CD8-positive, alpha-beta memory T cell (primary cell): ENCODE measurements around the gene ZCCHC24. TPM values are rescaled to one million over a fixed set of nuclear protein-coding genes. Genes with fewer than 3 reads are reported as not detected.

ENCODE experiments used
- CTCF ChIA-PET: fragments of 350-600 bp; sonication (Branson Sonifier 250); formaldehyde crosslinking; loops from one replicate; lab custom pipeline; 2021; ENCODE audit warnings: antibody characterized with exemption; lab: Charles Lee
- POLR2A ChIA-PET: fragments of 350-600 bp; sonication (Branson Sonifier 250); formaldehyde crosslinking; loops from one replicate; lab custom pipeline; 2021; ENCODE audit warnings: antibody characterized with exemption; lab: Charles Lee
- DNase-seq, 5 donors: peaks; one replicate each; pipeline versions ENCODE4 v3.0.0 to v3.0.0-alpha.2; 2020 to 2022; ENCODE audit warnings: mixed read lengths in 1 of 5
- H3K27ac ChIP-seq: one replicate; pipeline ENCODE4 v1.7.0; 2013; ENCODE audit warnings: low read depth, mild to moderate bottlenecking, low read length, moderate library complexity
- H3K27me3 ChIP-seq: 2 replicates; pipeline ENCODE4 v1.7.0; 2013; ENCODE audit warnings: low read length, mild to moderate bottlenecking; ENCODE audit not compliant: insufficient read depth, poor library complexity, severe bottlenecking
- H3K36me3 ChIP-seq: 2 replicates; pipeline ENCODE4 v1.7.0; 2013; ENCODE audit warnings: mild to moderate bottlenecking, low read length, moderate library complexity; ENCODE audit not compliant: insufficient read depth
- H3K4me1 ChIP-seq: 2 replicates; pipeline ENCODE4 v1.7.0; 2013; ENCODE audit warnings: mild to moderate bottlenecking, low read length, moderate library complexity; ENCODE audit not compliant: insufficient read depth
- H3K4me3 ChIP-seq: 2 replicates; pipeline ENCODE4 v1.7.0; 2013; ENCODE audit warnings: mild to moderate bottlenecking, low read length
- H3K9me3 ChIP-seq: 2 replicates; pipeline ENCODE4 v1.7.0; 2013; ENCODE audit warnings: mild to moderate bottlenecking, low read length
- H3K27ac Mint-ChIP-seq, 8 donors: one replicate each; pipeline ENCODE4 v1.8.0; 2020 to 2021; ENCODE audit warnings: mixed read lengths in 8 of 8, mild to moderate bottlenecking in 6 of 8, inconsistent platforms in 3 of 8, moderate library complexity in 3 of 8
- H3K27me3 Mint-ChIP-seq, 2 donors: one replicate each; pipeline ENCODE4 v1.8.0; 2020 to 2021; ENCODE audit warnings: mixed read lengths in 2 of 2, mild to moderate bottlenecking in 1 of 2, moderate library complexity in 1 of 2
- H3K36me3 Mint-ChIP-seq, 3 donors: one replicate each; pipeline ENCODE4 v1.8.0; 2020 to 2021; ENCODE audit warnings: mixed read lengths in 3 of 3, inconsistent platforms in 1 of 3, mild to moderate bottlenecking in 1 of 3
- H3K4me1 Mint-ChIP-seq, 3 donors: one replicate each; pipeline ENCODE4 v1.8.0; 2020 to 2021; ENCODE audit warnings: mixed read lengths in 3 of 3, inconsistent platforms in 1 of 3, mild to moderate bottlenecking in 1 of 3
- H3K4me3 Mint-ChIP-seq, 7 donors: one replicate each; pipeline ENCODE4 v1.8.0; 2020 to 2021; ENCODE audit warnings: mixed read lengths in 7 of 7, mild to moderate bottlenecking in 6 of 7, moderate library complexity in 4 of 7, inconsistent platforms in 2 of 7
- H3K9me3 Mint-ChIP-seq, 5 donors: one replicate each; pipeline ENCODE4 v1.8.0; 2020 to 2022; ENCODE audit warnings: mixed read lengths in 5 of 5, mild to moderate bottlenecking in 3 of 5, moderate library complexity in 2 of 5, inconsistent platforms in 1 of 5
- polyA plus RNA-seq: library from polyadenylated mRNA; unstranded; fragments of 300-500 nt; fragmentation: Illumina TruSeq; gene quantifications from one replicate; pipeline ENCODE4 v1.2.3, GENCODE V29; 2021
- total RNA-seq, 2 experiments: library from RNA; stranded (reverse); gene quantifications; one replicate each; pipeline ENCODE4 v1.2.3, GENCODE V29; 2021

The ZCCHC24 gene
- total and polyA plus RNA-seq, 3 experiments from 2014 or later = 0.83 to 1.4 (median 1.00) TPM

GRCh38 chr10:79354141-79354540 lies 91.3 kb downstream of the ZCCHC24 start:
- Mint-ChIP-seq H3K9me3 (no peaks in the 10 kb centered on the region), H3K4me3 (no peak overlapping the region), H3K27me3 (no peaks in the 10 kb centered on the region), H3K4me1 (peaks cover 20 to 42% (median 31%) of the 10 kb centered on the region in 3 donors), H3K27ac (peak overlapping the region in 3 of 8 donors; percentile 17 to 42 (median 27)), H3K36me3 (peaks cover 20 to 85% (median 31%) of the 10 kb centered on the region in 3 donors)
- ChIA-PET CTCF (interaction anchor here (2.2 kb wide), 1 partner anchor 20 kb away, joined by 5 read pairs; no protein-coding TSS in a partner anchor), POLR2A (no interaction called here)
- H3K4me3 ChIP-seq = no peak overlapping the region
- peaks cover 54% of the 10 kb centered on the region for H3K36me3 ChIP-seq
- H3K27ac ChIP-seq = no peak overlapping the region
- no peaks in the 10 kb centered on the region for H3K9me3 ChIP-seq
- H3K27me3 ChIP-seq = no peaks in the 10 kb centered on the region
- peaks cover 5% of the 10 kb centered on the region for H3K4me1 ChIP-seq
- no peak for DNase-seq

DNA sequence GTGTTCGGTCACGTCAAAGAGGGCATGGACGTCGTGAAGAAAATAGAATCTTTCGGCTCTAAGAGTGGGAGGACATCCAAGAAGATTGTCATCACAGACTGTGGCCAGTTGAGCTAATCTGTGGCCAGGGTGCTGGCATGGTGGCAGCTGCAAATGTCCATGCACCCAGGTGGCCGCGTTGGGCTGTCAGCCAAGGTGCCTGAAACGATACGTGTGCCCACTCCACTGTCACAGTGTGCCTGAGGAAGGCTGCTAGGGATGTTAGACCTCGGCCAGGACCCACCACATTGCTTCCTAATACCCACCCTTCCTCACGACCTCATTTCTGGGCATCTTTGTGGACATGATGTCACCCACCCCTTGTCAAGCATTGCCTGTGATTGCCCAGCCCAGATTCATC lies 91.7 kb downstream of the ZCCHC24 start:
- Histone ChIP-seq H3K27me3 (no peaks in the 10 kb centered on the region), H3K4me1 (peaks cover 9% of the 10 kb centered on the region), H3K4me3 (no peak overlapping the region), H3K27ac (no peak overlapping the region), H3K36me3 (peaks cover 56% of the 10 kb centered on the region), H3K9me3 (no peaks in the 10 kb centered on the region)
- H3K36me3 Mint-ChIP-seq = peaks cover 20 to 86% (median 31%) of the 10 kb centered on the region in 3 donors
- POLR2A ChIA-PET = interaction anchor here (0.8 kb wide), 1 partner anchor 11 kb away, joined by 3 read pairs; no protein-coding TSS in a partner anchor
- no peaks in the 10 kb centered on the region for H3K9me3 Mint-ChIP-seq
- no peak for DNase-seq
- CTCF ChIA-PET = interaction anchor here (2.2 kb wide), 1 partner anchor 21 kb away, joined by 5 read pairs; no protein-coding TSS in a partner anchor
- H3K27ac Mint-ChIP-seq = peak overlapping the region in 1 of 8 donors; percentile 88
- H3K27me3 Mint-ChIP-seq = no peaks in the 10 kb centered on the region
- H3K4me3 Mint-ChIP-seq = no peak overlapping the region
- peaks cover 24 to 47% (median 35%) of the 10 kb centered on the region in 3 donors for H3K4me1 Mint-ChIP-seq

DNA sequence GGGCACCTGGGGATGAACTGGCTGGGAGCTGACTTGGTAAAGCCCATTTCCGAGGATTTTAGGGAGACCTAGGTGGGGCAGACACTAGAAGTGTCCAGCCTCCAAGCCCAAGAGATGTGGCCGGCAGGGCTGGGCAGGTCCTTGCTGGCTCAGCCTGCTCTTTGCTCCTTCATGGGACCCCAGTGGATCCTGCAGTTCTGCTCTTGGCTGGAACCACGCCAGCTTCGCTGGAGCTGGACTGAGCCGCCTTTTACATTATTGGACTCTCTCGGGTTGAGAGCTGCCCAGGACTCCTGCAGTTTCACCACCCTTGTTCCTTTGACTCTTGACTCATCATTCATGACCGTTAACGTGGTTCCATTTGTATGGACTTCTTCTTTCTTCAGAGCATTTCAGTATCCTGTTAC lies 92.4 kb downstream of the ZCCHC24 start:
- Histone ChIP-seq H3K9me3 (no peaks in the 10 kb centered on the region), H3K27me3 (no peaks in the 10 kb centered on the region), H3K36me3 (peaks cover 56% of the 10 kb centered on the region), H3K4me3 (no peak overlapping the region), H3K27ac (no peak overlapping the region), H3K4me1 (peaks cover 16% of the 10 kb centered on the region)
- Mint-ChIP-seq H3K4me3 (peak overlapping the region in 1 of 7 donors; percentile 46), H3K27me3 (no peaks in the 10 kb centered on the region), H3K36me3 (peaks cover 20 to 87% (median 29%) of the 10 kb centered on the region in 3 donors), H3K4me1 (peaks cover 31 to 54% (median 42%) of the 10 kb centered on the region in 3 donors), H3K27ac (peak overlapping the region in 1 of 8 donors; percentile 41), H3K9me3 (no peaks in the 10 kb centered on the region)
- POLR2A ChIA-PET = interaction anchor here (0.8 kb wide), 1 partner anchor 10 kb away, joined by 3 read pairs; no protein-coding TSS in a partner anchor
- no peak for DNase-seq
- CTCF ChIA-PET = no interaction called here

GRCh38 chr10:79352035-79352877 lies 93.2 kb downstream of the ZCCHC24 start:
- H3K27ac Mint-ChIP-seq = peak overlapping the region in 3 of 8 donors; percentile 20 to 54 (median 41)
- H3K4me3 Mint-ChIP-seq = no peak overlapping the region
- H3K9me3 Mint-ChIP-seq = no peaks in the 10 kb centered on the region
- Histone ChIP-seq H3K27me3 (no peaks in the 10 kb centered on the region), H3K9me3 (no peaks in the 10 kb centered on the region), H3K4me3 (no peak overlapping the region), H3K27ac (no peak overlapping the region), H3K4me1 (peaks cover 21% of the 10 kb centered on the region), H3K36me3 (peaks cover 56% of the 10 kb centered on the region)
- CTCF ChIA-PET = no interaction called here
- H3K36me3 Mint-ChIP-seq = peaks cover 20 to 85% (median 29%) of the 10 kb centered on the region in 3 donors
- no peaks in the 10 kb centered on the region for H3K27me3 Mint-ChIP-seq
- H3K4me1 Mint-ChIP-seq = peaks cover 31 to 56% (median 43%) of the 10 kb centered on the region in 3 donors
- POLR2A ChIA-PET = no interaction called here
- no peak for DNase-seq

GRCh38 chr10:79351332-79351731 lies 94.1 kb downstream of the ZCCHC24 start:
- H3K9me3 Mint-ChIP-seq = no peaks in the 10 kb centered on the region
- no peak overlapping the region for H3K4me3 Mint-ChIP-seq
- no peak for DNase-seq
- CTCF ChIA-PET = no interaction called here
- no peak overlapping the region for H3K27ac ChIP-seq
- no peaks in the 10 kb centered on the region for H3K9me3 ChIP-seq
- H3K4me3 ChIP-seq = no peak overlapping the region
- H3K27me3 ChIP-seq = no peaks in the 10 kb centered on the region
- peaks cover 31 to 60% (median 47%) of the 10 kb centered on the region in 3 donors for H3K4me1 Mint-ChIP-seq
- peaks cover 28% of the 10 kb centered on the region for H3K4me1 ChIP-seq
- H3K36me3 Mint-ChIP-seq = peaks cover 20 to 79% (median 27%) of the 10 kb centered on the region in 3 donors
- POLR2A ChIA-PET = no interaction called here
- H3K27me3 Mint-ChIP-seq = no peaks in the 10 kb centered on the region
- peaks cover 56% of the 10 kb centered on the region for H3K36me3 ChIP-seq
- H3K27ac Mint-ChIP-seq = peak overlapping the region in 1 of 8 donors; percentile 54

DNA sequence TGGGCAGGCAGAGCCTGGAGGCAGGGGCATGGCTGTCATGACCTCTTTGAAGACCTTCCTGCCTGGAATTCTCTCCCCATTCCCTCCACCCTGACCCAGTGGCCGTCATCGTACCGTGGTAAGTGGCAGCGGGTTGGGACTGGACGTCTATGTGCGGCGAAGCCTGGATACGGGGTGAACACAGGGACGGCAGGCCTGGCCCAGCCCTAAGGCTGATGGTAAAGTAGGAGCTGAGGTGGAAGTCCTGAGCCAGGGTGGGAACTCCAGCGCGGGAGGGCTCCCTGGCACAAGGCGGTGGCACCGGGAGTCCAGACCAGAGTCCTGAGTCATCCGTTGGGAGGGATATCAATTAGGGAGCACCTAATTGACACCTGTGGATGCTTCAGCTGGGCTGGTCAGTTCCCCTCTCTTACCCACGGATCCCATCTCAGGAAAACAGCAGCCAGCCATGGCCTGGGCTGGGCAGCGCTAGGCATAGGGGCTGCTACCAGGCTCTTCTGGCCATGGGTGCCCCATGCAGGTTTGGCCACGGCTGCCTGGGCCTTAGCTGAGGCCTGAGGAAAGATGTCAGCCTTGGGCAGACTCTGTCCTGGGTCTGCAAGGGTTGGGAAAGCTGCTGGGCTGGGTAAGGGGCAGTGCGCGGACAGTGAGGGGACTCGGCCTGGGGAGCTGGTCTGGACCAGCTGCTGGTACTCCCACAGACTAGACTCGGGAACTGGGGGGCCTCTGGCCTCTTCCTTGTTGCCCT lies 94.8 kb downstream of the ZCCHC24 start:
- CTCF ChIA-PET = no interaction called here
- peaks cover 28% of the 10 kb centered on the region for H3K4me1 ChIP-seq
- POLR2A ChIA-PET = no interaction called here
- Mint-ChIP-seq H3K27me3 (no peaks in the 10 kb centered on the region), H3K27ac (peak overlapping the region in 5 of 8 donors; percentile 24 to 92 (median 38)), H3K4me1 (peaks cover 28 to 58% (median 42%) of the 10 kb centered on the region in 3 donors), H3K36me3 (peaks cover 13 to 71% (median 21%) of the 10 kb centered on the region in 3 donors), H3K4me3 (peak overlapping the region in 3 of 7 donors; percentile 13 to 77 (median 72)), H3K9me3 (no peaks in the 10 kb centered on the region)
- no peak for DNase-seq
- no peak overlapping the region for H3K4me3 ChIP-seq
- no peak overlapping the region for H3K27ac ChIP-seq
- peaks cover 56% of the 10 kb centered on the region for H3K36me3 ChIP-seq
- no peaks in the 10 kb centered on the region for H3K27me3 ChIP-seq
- no peaks in the 10 kb centered on the region for H3K9me3 ChIP-seq

DNA sequence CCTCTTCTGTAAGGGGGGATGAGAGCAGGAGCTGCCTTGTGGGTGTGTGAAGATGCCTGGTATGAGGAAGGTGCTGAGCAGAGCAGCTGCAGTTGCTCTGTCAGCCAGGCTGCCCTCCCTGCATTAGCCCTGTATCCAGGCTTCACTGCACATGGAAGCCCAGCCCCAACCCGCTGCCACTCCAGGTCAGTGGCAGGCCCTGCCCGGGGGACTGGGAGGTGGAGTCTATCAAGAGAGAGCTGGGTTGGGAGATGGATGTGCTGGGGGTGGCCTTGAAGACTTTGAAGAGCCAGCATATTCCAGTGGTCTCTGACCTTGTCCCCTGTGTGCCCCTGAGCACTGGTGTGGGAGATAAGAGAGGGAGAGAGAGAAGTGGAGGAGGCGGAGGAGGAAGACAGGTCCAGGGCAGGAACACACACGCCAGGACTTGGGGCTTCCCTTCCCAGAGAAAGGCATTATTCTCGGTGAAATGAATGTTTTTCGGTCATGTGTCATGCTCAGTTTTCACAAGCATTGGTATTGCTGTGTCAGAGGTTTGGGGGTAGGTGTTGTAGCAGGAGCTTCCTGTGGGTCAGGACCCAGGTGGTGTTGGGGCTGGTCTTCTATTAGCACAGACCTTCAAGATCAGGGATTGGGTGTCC lies 95.5 kb downstream of the ZCCHC24 start:
- H3K4me1 Mint-ChIP-seq = peaks cover 26 to 55% (median 40%) of the 10 kb centered on the region in 3 donors
- DNase-seq = no peak
- H3K9me3 ChIP-seq = no peaks in the 10 kb centered on the region
- no peaks in the 10 kb centered on the region for H3K27me3 ChIP-seq
- peak overlapping the region in 4 of 7 donors; percentile 13 to 82 (median 56) for H3K4me3 Mint-ChIP-seq
- CTCF ChIA-PET = no interaction called here
- POLR2A ChIA-PET = no interaction called here
- H3K9me3 Mint-ChIP-seq = no peaks in the 10 kb centered on the region
- peaks cover 56% of the 10 kb centered on the region for H3K36me3 ChIP-seq
- no peak overlapping the region for H3K27ac ChIP-seq
- H3K36me3 Mint-ChIP-seq = peaks cover 9 to 65% (median 17%) of the 10 kb centered on the region in 3 donors
- H3K4me1 ChIP-seq = peaks cover 28% of the 10 kb centered on the region
- peak overlapping the region; percentile 22 to 92 (median 74) for H3K27ac Mint-ChIP-seq
- H3K4me3 ChIP-seq = no peak overlapping the region
- no peaks in the 10 kb centered on the region for H3K27me3 Mint-ChIP-seq
